Activated CD4-positive, CD25-positive, alpha-beta regulatory T cell treated with anti-CD3 and anti-CD28 coated beads, Interleukin-2, amount 50 U/mL, for 24 hours (primary cell): ENCODE results near the gene MYRFL.
"Not testable (repeated sequence)": the region's sequence is repeated elsewhere in the genome, so short reads cannot be mapped to it uniquely, and the experiment has no call there.

Experiments
- ATAC-seq, 2 donors: fragments of 150-1000 bp; cut with Tn5 transposase; one replicate each; pipeline ENCODE4 v1.10.0; 2021; ENCODE audit warnings: mild to moderate bottlenecking in 1 of 2, moderate library complexity in 1 of 2

Gene MYRFL

GRCh38 chr12:69824966-69825560 is at the start of gene MYRFL:
MYRFL (plus strand) TSS chr12:69825227; CDS start chr12:69825518, 291 bp downstream.
- no peak for ATAC-seq

GRCh38 chr12:69779928-69780327 is 45.1 kb upstream of the MYRFL start:
- ATAC-seq = no peak

GRCh38 chr12:69783365-69783764 is 41.7 kb upstream of the MYRFL start:
- ATAC-seq = no peak

GRCh38 chr12:69789351-69789750 is 35.7 kb upstream of the MYRFL start:
- no peak for ATAC-seq

GRCh38 chr12:69792533-69792932 is 32.5 kb upstream of the MYRFL start:
- ATAC-seq = no peak

GRCh38 chr12:69807101-69807897 is 17.7 kb upstream of the MYRFL start:
- ATAC-seq = not testable (repeated sequence)

- ATAC-seq = no peak
These were observed 14.0 kb upstream of the MYRFL start for GRCh38 chr12:69810870-69811498.

- ATAC-seq = no peak
These were observed 8.9 kb upstream of the MYRFL start for GRCh38 chr12:69816082-69816481.

GRCh38 chr12:69821032-69821455 is 4.0 kb upstream of the MYRFL start:
- no peak for ATAC-seq

- no peak for ATAC-seq
These were observed 3.4 kb upstream of the MYRFL start for GRCh38 chr12:69821456-69822159.

- no peak for ATAC-seq
These were observed 2.7 kb upstream of the MYRFL start for GRCh38 chr12:69822201-69822860.

GRCh38 chr12:69824028-69824427 is 999 bp upstream of the MYRFL start:
- ATAC-seq = no peak

- no peak for ATAC-seq
These were observed 3.9 kb downstream of the MYRFL start for GRCh38 chr12:69828897-69829296.

- ATAC-seq = no peak
These were observed 8.7 kb downstream of the MYRFL start for GRCh38 chr12:69833696-69834095.

- no peak for ATAC-seq
These were observed 9.1 kb downstream of the MYRFL start for GRCh38 chr12:69834147-69834546.

GRCh38 chr12:69834576-69834975 is 9.5 kb downstream of the MYRFL start:
- ATAC-seq = no peak

- ATAC-seq = no peak
These were observed 10.1 kb downstream of the MYRFL start for GRCh38 chr12:69835081-69835480.

GRCh38 chr12:69836015-69836414 is 11.0 kb downstream of the MYRFL start:
- ATAC-seq = no peak

GRCh38 chr12:69837191-69837590 is 12.2 kb downstream of the MYRFL start:
- ATAC-seq = no peak

- ATAC-seq = no peak
These were observed 12.8 kb downstream of the MYRFL start for GRCh38 chr12:69837657-69838415.

- ATAC-seq = no peak
These were observed 15.7 kb downstream of the MYRFL start for GRCh38 chr12:69840727-69841126.

GRCh38 chr12:69843608-69844007 is 18.6 kb downstream of the MYRFL start:
- no peak for ATAC-seq
